Nephron (organoid): ENCODE data around the gene RAB33B.

Experiments
- H3K27ac Mint-ChIP-seq, 3 experiments: 2 replicates each; pipeline ENCODE4 v1.8.0; 2020; ENCODE audit warnings: mixed read lengths in 3 of 3, mild to moderate bottlenecking in 2 of 3, moderate library complexity in 1 of 3
- H3K27me3 Mint-ChIP-seq: 2 replicates; pipeline ENCODE4 v1.8.0; 2021; ENCODE audit warnings: low read depth, mild to moderate bottlenecking, moderate library complexity, mixed read lengths
- H3K36me3 Mint-ChIP-seq: 2 replicates; pipeline ENCODE4 v1.8.0; 2020; ENCODE audit warnings: low read depth, mixed read lengths
- H3K4me1 Mint-ChIP-seq: 2 replicates; pipeline ENCODE4 v1.8.0; 2020; ENCODE audit warnings: mixed read lengths
- H3K4me3 Mint-ChIP-seq, 3 experiments: 2 replicates each; pipeline ENCODE4 v1.8.0; 2020; ENCODE audit warnings: mild to moderate bottlenecking in 3 of 3, mixed read lengths in 3 of 3, moderate library complexity in 2 of 3
- H3K9me3 Mint-ChIP-seq: 2 replicates; pipeline ENCODE4 v1.8.0; 2020; ENCODE audit warnings: mixed read lengths
- CTCF ChIP-seq, 3 experiments: fragments of 200-600 bp; sonication (generic); IDR thresholded peaks; one replicate each; pipeline ENCODE4 v1.5.0; 2021; ENCODE audit warnings: antibody characterized with exemption in 3 of 3; ENCODE audit not compliant: unreplicated experiment in 3 of 3

The RAB33B gene

GRCh38 chr4:139499186-139499585 lies 45.3 kb downstream of the RAB33B start:
- TF ChIP-seq CTCF (IDR thresholded peaks at IDR 0.05; ENCODE audit: unreplicated experiment in 3 of 3) = no peak
- Mint-ChIP-seq H3K4me3 (no peak overlapping the region), H3K36me3 (peaks cover 6% of the 10 kb centered on the region), H3K9me3 (no peaks in the 10 kb centered on the region), H3K27ac (peak overlapping the region; percentile 32 to 55 (median 46)), H3K4me1 (peaks cover 38% of the 10 kb centered on the region), H3K27me3 (no peaks in the 10 kb centered on the region)

- Mint-ChIP-seq H3K9me3 (no peaks in the 10 kb centered on the region), H3K36me3 (peaks cover 12% of the 10 kb centered on the region), H3K4me3 (no peak overlapping the region), H3K27ac (no peak overlapping the region), H3K4me1 (peaks cover 38% of the 10 kb centered on the region), H3K27me3 (no peaks in the 10 kb centered on the region)
- no peak for TF ChIP-seq CTCF (IDR thresholded peaks at IDR 0.05; ENCODE audit: unreplicated experiment in 3 of 3)
Measured at GRCh38 chr4:139501117-139501516, 47.2 kb downstream of the RAB33B start.

GRCh38 chr4:139501527-139501926 lies 47.6 kb downstream of the RAB33B start:
- Mint-ChIP-seq H3K9me3 (no peaks in the 10 kb centered on the region), H3K27me3 (no peaks in the 10 kb centered on the region), H3K27ac (no peak overlapping the region), H3K36me3 (peaks cover 12% of the 10 kb centered on the region), H3K4me3 (no peak overlapping the region), H3K4me1 (peaks cover 36% of the 10 kb centered on the region)
- no peak for TF ChIP-seq CTCF (IDR thresholded peaks at IDR 0.05; ENCODE audit: unreplicated experiment in 3 of 3)

GRCh38 chr4:139501927-139502899 lies 48.3 kb downstream of the RAB33B start:
- H3K9me3 Mint-ChIP-seq = no peaks in the 10 kb centered on the region
- no peak overlapping the region for H3K4me3 Mint-ChIP-seq
- peak overlapping the region in 2 of 3 experiments; percentile 2 to 22 for H3K27ac Mint-ChIP-seq
- no peak for TF ChIP-seq CTCF (IDR thresholded peaks at IDR 0.05; ENCODE audit: unreplicated experiment in 3 of 3)
- H3K36me3 Mint-ChIP-seq = peaks cover 12% of the 10 kb centered on the region
- H3K4me1 Mint-ChIP-seq = peaks cover 31% of the 10 kb centered on the region
- no peaks in the 10 kb centered on the region for H3K27me3 Mint-ChIP-seq

GRCh38 chr4:139503622-139504166 lies 49.8 kb downstream of the RAB33B start:
- Mint-ChIP-seq H3K4me3 (no peak overlapping the region), H3K27ac (no peak overlapping the region), H3K9me3 (no peaks in the 10 kb centered on the region), H3K27me3 (no peaks in the 10 kb centered on the region), H3K36me3 (peaks cover 13% of the 10 kb centered on the region), H3K4me1 (peaks cover 20% of the 10 kb centered on the region)
- TF ChIP-seq CTCF (IDR thresholded peaks at IDR 0.05; ENCODE audit: unreplicated experiment in 3 of 3) = no peak
